DMS153 (cell line): ENCODE data around the gene EIF4EBP2.

Experiments
- DNase-seq: peaks from one replicate; lab custom pipeline; 2025; lab: John Stamatoyannopoulos, UW

EIF4EBP2 gene

DNA sequence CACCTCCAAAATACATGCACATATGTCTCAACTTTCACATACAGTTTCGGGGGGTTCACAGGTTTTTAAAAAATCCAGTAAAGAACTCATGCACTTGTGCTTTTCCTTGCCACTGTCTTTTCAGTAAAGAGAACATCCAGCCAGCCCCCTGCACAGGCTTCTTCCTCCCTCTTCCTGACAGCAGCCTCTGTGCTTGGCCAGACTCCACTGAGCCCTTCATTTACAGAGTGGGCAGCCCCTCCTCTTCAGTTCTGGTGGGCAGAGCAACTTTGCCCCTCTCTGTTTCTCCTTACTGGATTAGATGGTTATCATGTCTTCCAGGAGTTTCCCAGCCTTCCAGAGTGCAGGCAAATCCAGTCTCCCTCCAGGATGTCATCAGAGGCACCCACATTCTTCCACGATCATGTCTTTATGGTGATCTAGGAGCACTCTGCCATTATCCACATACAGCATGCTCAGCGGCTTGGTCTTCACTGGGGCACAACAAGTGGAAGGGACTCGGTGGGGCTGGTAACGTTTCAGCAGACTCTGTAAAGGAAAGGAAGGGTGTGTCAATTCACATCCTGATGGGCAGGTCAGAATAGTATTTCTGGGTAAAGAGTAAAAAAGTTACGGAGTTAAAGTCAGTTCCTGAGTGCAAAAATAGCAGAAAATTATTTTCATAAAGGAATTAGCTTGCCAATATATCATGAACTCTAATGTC lies 28.8 kb downstream of the EIF4EBP2 start:
- DNase-seq = no peak

DNA sequence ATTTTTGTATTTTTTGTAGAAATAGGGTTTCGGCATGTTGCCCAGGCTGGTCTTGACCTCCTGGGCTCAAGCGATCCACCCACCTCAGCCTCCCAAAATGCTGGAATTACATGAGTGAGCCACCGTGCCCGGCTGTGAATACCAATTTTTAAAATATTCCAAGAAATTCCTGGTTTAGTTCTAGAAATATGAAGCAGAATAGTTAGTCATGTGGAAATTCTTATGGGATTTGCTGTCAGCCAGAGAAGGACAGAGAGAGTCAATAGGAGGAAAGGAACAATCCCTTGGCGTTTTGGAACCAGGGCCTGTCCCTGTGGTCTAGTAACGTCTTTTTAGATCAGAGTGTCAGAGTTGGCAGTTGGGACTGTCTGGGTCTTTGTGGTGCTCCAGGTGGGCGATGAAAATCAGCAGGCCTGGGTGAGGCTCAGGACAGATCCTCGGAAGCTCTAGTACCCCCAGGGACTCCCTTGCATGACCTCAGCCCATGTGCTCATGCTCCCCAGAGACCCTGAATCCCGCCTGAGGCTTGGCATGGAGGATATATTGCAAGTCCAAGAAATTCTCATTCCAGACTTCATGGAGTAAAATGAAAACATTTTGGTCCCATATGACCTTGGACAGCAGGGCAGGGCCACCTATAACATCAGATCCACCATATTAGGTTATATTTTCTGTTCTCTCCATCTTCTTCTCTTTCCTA lies 29.8 kb downstream of the EIF4EBP2 start:
- no peak for DNase-seq

DNA sequence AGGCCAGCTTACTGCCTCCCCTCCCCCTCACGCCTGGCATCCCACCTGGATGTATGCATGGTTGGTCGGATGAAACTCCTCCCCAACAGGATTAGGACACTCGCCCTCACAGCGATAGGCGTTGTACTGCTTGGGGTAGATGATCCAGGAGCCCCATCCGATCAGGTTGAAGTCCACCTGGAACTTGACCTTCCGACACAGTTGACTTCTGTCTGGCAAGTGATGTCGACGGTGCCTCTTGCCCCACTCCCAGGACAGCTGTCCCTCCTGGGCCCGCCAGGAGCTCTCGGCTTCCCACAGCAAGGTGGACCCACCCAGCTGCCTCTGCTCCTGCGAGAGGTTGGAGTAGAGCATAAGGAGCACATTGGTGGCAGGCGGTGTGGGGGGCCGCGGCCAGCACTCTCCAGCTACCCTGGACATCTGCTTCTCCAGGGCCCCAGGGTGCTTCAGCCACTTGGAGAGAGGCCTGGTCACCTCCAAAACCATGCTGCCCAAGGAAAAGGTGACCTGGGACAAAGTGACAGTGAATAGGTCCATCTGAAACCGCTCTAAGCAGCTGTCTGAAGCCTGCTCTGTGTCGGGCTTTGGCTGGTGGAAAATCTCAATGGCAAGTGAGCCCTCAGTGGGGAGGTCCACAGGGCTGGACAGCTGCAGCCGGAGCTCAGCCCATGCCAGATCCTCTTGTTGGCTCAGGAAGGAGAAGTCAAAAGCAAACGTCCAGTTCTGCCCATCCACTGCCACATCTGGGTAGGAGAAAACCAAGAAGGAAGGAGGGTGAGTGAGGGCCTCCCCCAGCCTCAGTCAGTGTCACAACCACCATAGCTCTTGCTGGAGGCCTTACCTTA lies 31.5 kb downstream of the EIF4EBP2 start:
- DNase-seq = no peak

DNA sequence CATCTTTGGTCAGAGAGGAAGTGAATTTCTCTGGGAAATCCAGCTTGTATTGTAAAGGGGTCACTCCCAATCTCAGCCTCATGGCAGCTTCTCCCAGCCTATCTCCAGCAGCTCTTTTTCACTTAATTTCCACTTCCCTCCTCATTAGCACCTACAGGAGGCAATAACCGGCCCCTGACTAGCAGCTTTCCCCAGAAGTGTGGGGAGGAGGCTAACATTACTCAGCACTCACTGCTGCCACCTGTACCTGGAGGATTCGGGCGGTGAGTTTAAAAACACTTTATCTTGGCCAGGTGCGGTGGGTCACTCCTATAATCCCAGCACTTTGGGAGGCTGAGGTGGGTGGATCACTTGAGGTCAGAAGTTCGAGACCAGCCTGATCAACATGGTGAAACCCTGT lies 33.8 kb downstream of the EIF4EBP2 start:
- no peak for DNase-seq

DNA sequence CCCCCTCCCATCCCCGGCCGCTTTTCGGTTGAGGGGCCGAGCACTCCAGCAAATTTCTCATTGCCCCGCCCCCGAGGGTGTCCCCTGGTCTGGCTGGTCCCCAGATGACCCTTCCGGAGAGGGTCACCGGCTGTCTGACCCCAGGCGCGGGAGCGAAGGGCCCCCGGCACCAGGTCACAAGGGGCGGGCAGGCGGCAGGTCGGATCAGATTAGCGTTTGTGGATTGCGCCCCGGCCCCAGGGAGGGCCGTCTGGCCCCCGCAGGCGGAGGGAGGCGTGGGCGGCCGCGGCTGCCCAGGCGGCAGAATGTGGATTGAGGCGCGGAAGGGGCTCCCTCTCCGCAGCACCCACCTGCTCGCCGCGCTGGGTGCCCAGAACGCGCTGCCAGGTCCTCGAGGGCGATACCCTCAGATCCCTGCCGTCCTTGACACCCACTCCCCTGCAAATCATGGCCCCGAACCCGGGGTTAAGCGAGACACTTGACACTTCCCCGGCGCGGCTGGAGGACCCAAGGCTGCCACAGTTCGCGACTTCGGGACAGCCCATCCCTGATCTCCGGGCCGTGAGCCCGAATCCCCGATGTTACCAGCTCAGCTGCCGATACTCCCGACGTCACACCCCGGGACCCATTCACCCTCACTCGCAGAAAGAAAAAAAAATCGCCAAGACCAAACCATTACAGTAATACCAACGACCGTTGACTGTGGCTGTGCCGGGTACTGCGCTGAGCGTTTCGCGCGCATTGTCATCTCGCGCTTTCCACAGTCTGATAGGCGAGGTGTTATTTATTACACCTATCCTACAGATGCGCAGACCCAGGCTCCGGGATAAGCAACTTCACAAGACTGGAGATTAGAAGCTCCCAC lies 36.6 kb downstream of the EIF4EBP2 start:
- DNase-seq = no peak

DNA sequence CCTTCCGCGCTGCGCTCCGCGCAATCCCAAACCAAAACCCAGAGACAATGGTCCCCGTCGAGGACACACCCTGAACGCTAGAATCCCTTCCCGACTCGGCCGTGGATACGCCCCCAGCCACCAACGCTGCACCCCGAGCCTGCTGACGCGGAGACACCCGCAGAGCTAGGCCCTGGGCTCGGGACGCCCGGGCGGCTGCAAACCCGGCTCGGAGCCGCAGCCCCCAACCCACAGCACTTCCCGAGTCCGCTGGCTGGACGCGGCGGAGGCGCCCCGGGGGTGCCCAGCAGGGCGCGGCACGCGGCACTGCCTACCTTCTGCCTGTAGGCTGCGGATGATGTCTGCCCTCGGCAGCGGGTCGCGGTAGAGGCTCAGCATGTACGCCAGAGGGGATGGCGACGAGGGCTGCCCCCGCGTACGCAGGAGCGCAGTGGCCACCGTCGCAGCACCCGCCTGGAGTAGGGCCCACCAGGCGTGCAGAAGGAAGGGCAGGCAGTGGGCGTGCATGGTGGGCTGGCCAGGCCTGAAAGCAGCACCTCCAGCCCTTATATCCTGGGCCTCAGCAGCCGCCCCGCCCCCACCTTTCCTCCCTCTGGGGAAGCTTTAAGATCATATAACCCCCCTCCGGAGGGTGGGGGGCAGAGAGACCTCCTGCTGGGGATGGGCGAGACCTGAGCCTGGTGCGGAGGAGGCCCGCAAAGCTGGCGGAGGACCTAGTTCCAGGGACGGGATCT lies 37.4 kb downstream of the EIF4EBP2 start, which contains the start of gene NODAL:
Gene NODAL (minus strand): TSS at position 521 of the 734 bp plus-strand sequence. CDS start 14 bp downstream, at position 507.
- DNase-seq = no peak

DNA sequence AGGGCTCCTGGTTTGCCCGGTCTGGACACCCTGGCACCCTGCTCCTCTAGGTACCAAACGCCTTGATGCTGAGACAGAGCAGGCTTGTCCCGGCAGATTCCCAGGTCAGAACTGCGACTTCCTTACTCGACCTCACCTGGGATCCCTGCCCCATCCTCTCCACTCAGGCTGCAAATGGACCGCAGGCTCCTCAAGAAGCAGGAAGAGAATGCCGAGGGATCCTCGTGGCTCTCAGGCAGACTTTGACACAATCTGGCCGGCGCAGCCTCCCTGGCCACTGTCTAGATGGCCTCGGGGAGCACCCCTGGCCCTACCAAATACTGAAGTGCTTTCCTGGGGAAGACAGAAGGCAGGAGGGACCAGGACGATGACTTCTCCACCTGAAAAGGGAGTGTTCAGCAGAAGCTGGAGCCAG lies 38.0 kb downstream of the EIF4EBP2 start:
- no peak for DNase-seq

DNA sequence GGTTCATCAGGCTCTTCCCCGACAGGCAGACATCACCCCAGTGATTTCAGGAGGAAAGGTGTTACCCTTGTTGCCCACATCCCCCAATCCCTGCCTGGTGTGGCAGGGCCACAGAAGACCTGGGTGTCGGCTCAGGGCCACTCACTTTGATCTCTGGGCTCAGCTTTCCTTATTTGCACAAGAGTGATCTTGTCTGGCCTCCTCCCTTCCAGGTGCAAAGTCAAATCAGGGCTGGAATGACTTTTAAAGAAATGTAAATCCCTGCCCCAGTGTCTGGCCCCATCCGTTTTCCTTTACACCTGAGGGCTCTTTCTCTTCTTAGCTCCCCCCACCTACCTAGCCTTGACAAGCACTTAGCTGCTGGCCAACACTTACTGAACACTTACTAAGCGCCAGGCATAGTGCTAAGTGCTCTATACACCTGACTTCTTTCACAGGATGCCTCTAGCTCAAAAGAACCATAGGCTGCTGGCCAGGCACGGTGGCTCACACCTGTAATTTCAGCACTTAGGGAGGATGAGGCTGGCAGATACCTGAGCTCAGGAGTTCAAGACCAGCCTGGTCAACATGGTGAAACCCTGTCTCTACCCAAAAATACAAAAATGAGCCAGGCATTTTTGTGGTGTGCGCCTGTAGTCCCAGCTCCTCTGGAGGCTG lies 38.5 kb downstream of the EIF4EBP2 start:
- no peak for DNase-seq

DNA sequence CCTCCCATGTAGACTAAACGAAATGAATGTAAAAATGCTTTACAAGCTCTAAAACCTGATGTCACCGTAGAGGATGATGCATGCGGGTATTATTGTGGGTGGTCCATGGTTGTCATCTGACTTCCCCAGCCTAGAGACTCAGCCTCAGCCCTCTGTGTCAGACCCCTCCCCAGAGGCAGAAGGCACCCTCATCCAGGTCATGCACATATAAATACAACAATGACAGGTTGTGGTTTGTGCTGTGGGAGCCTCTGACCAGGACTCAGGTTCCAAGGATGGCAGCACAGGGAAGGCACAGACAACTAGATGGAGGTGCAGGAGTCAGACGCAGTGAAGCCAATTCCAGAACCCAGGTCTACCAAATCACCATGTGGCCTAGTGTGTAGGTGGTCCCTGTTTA lies 40.8 kb downstream of the EIF4EBP2 start:
- DNase-seq = no peak

DNA sequence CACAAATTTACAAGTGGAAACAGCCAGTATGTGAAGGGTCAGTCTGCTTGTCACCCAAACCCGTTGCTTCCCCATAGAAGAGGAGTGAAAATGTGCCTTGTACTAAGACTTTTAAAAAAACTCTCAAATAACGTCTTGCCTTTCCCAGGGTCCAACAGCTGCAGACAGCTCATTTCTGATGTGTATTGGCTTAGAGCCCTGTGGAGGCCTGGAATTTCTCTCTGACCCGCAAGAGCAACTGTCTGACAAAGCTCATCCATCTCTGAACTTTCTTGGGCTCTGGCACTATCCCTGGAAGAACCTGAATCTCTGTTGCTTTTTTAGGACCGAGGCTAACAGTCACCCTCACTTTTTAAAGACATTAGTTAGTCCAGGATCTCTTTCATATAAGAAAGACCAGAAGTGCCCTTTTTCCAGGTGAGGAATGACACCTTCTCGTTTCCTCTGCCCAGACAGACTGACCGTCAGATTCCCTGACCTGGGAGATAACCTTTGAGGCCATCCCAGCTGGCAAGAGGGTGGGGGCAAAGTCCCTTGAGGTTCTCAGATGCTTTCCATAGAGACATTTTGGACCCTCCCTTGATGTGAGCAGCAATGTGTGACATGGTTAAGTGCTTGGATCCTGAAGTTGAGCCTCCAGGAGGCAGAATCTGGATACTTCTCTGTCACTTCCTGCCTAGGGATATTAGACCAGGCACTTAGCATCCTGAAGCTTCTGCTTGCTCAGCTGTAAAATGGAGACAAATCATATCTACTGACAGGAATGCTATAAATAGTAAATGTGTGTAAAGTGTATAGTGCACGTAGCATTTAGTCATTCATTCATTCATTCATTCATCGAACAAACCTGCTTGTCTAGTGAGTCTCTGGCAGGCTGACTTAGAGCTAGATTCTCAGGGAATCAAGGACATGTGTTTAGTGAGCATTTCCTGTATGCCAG lies 42.0 kb downstream of the EIF4EBP2 start:
- DNase-seq = no peak

DNA sequence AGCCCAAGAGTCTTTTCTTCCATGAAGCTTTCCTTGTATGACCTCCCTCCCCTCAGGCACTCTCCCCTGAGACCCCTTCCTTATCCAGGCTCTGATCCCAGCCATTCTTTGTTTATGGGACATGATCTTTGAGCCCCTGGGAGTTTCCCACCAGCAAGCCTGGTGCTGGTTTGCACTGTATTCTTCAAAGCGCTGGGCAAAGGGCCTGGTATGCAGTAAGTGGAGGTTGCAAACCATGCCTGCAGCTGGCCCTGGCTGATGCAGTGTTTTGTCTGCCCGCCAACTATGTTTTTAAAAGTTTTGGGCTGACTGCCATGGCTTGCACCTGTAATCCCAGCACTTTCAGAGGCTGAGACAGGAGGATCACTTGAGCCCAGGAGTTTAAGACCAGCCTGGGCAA lies 44.3 kb downstream of the EIF4EBP2 start:
- DNase-seq = no peak

DNA sequence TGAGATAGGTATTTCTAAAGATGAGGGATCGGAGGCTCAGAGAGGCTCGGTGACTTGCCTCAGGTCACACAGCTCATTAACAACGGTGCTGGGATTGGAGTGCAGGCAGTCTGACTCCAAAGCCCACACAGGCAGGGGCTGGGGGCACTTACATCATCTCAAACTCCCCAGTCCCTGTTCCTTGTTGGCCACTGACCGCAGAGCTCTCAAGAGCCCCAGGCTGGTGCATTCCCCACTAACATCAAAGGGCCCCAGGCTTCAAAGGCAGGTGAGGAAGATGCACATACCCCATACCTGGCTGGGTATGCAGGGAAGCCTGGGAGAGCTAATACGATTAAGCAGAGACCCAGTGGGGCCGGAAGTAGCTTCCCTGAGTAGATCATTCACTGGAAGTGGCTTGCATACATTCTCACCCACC lies 51.3 kb downstream of the EIF4EBP2 start:
- no peak for DNase-seq

DNA sequence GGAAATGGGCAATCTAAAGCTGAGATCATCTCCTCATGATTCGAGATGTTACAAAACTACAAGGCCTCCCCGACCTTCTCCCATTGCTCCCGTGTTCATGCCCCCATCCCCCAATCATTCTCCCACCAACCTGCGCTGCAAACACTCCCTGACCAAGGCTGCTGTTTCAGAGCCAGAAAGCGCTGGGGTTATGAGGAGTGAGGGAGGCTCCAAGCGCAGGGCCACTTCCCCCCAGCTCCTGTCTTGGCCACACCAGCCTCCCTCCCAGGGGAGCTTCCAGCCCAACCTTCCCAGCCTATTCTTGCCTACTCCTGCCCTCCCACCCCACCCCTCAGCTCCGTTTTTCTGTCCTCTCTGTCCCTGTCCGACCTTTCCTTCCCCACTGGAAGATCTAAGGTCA lies 52.2 kb downstream of the EIF4EBP2 start:
- no peak for DNase-seq

DNA sequence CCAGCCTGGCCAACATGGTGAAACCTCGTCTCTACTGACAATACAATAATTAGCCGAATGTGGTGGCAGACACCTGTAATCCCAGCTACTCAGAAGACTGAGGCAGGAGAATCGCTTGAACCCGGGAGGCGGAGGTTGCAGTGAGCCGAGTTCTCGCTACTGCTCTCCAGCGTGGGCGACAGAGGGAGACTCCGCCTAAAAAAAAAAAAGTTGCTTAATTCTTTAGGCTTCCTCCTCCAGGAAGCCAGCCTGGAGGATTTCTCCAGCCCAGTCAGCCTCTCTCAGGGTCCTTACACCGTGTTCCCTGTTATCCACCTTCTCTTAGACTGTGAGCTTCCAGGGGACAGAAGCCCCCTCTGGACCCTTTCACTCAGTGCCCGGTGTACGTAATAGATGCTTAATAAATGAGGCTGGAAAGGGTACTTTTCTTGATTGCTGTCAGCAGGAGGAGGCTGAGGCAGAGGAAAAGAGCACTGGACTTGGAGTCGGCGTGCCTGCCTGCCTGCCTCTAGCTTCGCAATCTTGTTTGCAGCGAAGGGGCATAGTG lies 53.9 kb downstream of the EIF4EBP2 start:
- DNase-seq = no peak

DNA sequence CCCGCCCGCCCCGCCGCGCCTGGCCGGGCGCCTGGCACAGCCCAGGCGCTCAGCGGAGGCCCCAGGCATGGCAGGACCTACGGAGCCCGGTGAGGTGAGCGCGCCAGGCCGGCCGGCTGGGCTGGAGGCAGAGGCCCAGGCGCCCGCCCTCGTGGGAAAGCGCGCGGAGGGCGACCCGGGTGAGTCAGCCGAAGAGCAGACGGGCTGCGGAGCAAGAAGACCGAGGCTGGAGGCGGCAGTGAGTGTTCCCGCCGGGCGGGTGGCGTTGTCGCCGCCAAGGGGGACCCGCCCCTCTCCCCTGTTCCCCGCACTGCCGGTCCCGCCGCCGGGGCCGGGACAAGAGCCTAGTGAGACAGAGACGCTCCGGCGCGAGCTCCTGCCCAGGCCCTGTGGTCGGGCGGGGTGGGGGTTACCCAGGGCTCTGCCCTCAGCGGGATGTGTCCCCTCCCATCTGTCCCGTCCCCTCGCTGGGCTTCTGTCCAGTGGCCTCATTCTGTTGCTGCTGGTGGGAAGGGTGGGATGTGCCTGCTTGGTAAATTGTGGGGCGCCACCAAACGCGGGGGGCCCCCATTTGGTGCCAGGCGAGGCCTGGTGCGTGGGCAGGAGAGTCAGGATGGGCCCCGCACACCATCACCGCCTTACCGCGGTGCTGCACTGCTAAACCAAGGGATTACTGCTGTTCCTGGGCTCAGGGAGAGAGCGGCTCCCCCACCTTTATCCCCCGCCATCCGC lies 54.5 kb downstream of the EIF4EBP2 start:
- no peak for DNase-seq

DNA sequence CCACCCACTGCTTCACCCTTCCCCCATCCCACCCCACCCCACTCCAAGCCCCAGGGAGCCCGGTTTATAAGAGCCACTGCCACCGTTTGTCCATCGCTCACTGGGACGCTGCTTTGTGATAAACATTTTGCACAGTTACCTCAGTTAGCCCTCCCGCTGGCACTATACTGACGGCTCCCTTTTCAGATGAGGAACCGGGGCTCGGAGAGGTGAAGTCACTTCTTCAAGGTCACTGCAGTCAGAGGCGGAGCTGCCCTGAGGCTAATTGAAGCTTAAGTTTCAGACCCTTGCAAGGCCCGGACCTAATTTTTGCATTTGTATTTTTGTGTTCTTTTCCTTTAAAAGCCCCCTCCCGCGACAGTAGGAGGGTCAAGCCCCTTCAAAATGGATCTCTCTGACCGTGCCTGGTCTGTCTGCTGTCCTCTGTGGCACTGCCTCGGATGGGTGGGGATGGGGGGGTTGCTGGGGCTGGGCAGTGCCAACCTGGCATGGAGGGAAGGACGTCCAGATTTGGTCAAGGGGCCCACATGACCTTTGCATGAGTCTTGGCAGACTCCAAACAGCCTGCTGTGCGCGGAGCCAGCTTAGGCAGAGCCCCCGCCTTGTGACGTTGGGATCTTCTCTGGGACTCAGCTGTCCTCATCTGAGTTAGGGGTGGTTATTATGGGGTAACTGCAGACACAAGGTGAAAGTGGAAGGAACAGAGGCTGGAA lies 55.3 kb downstream of the EIF4EBP2 start:
- no peak for DNase-seq

DNA sequence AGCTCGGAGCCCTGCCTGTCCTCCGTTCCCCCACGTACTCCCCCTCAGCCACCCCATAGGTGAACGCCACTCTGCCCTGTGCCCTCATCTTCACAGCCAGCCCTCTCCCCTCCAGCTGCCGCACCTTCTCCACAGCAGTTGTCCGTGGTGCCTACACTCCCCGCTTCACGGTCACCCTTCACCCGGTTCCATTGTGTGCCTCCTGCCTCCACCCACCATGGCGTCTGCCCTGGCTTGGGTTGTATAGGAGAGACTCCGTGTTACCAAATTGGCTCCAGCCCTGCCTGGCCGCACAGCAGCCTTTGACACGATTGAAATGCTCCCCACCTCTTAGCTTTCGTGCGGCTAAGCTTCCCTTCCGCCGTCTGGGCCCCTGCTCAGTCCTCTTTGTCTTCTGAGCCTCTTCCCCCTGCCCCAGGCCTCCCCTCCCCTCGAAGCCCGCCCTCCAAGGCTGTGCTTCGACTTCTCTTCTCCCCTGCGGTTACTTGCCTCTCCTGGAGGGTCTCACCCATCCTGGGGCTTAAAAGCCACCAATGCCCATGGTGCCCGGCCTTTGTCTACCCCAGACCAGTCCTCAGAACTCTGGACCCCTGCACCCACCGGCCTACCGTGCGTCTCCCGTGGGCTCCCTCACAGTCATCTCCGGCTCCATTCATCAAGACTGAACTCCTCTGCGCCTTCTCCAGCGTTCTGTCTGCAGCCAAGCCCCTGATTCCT lies 56.0 kb downstream of the EIF4EBP2 start:
- no peak for DNase-seq
